HEK293 (cell line): ENCODE results near the gene SAMD4A.

Experiments used
- CTCF ChIA-PET: fragments of 350-600 bp; formaldehyde crosslinking; extraction: SDS; loops from one replicate; lab custom pipeline; 2021; ENCODE audit warnings: antibody characterized with exemption; lab: Yijun Ruan, JAX
- POLR2A ChIA-PET: fragments of 300-600 bp; formaldehyde crosslinking; extraction: SDS; loops from one replicate; lab custom pipeline; 2020; ENCODE audit warnings: antibody characterized with exemption, inconsistent platforms; lab: Yijun Ruan, JAX
- H3K27ac ChIP-seq: fragments of 200-500 bp; sonication (Bioruptor generic); 2 replicates; pipeline ENCODE4 v1.5.1; 2014; ENCODE audit warnings: low read depth, low read length, control low read depth, inconsistent platforms; ENCODE audit errors: extremely low read depth
- H3K36me3 ChIP-seq, 2 experiments: fragments of 200-500 bp in 1 of 2; sonication (Bioruptor generic) in 1 of 2; 1 replicate in 1 of 2; 2 replicates in 1 of 2; pipeline ENCODE4 v1.5.1; 2014 to 2017; ENCODE audit warnings: inconsistent platforms in 2 of 2, low read length in 2 of 2; ENCODE audit not compliant: control insufficient read depth in 2 of 2, insufficient read depth in 1 of 2
- H3K4me1 ChIP-seq: fragments of 200-500 bp; sonication (Bioruptor generic); 2 replicates; pipeline ENCODE4 v1.5.1; 2014; ENCODE audit warnings: mild to moderate bottlenecking, low read length, inconsistent platforms; ENCODE audit not compliant: control insufficient read depth, insufficient read depth
- H3K4me3 ChIP-seq: 2 replicates; pipeline ENCODE4 v1.5.1; 2011; ENCODE audit warnings: low read depth, mild to moderate bottlenecking, control low read depth, low read length, moderate library complexity
- H3K9me3 ChIP-seq: fragments of 200-500 bp; sonication (Bioruptor generic); 2 replicates; pipeline ENCODE4 v1.5.1; 2014; ENCODE audit warnings: low read depth, low read length, inconsistent platforms; ENCODE audit not compliant: control insufficient read depth, insufficient read depth
- KLF9 ChIP-seq: fragments of 450-650 bp; formaldehyde crosslinking; IDR thresholded peaks from 2 replicates; pipeline ENCODE4 v1.5.1; 2016; ENCODE audit warnings: missing biosample characterization, missing genetic modification characterization, low read depth
- SCRT2 ChIP-seq: fragments of 450-650 bp; formaldehyde crosslinking; IDR thresholded peaks from 2 replicates; pipeline ENCODE4 v1.5.1; 2016; ENCODE audit warnings: missing biosample characterization, missing genetic modification characterization
- ZBTB1 ChIP-seq: fragments of 450-650 bp; formaldehyde crosslinking; IDR thresholded peaks from 2 replicates; pipeline ENCODE4 v1.5.1; 2016; ENCODE audit warnings: missing biosample characterization, missing genetic modification characterization
- ZBTB21 ChIP-seq: fragments of 450-650 bp; formaldehyde crosslinking; IDR thresholded peaks from 2 replicates; pipeline ENCODE4 v1.5.1; 2017; ENCODE audit warnings: missing biosample characterization, missing genetic modification characterization
- ZBTB8A ChIP-seq: fragments of 450-650 bp; formaldehyde crosslinking; IDR thresholded peaks from 2 replicates; pipeline ENCODE4 v1.5.1; 2016; ENCODE audit warnings: missing biosample characterization, missing genetic modification characterization
- ZFP69B ChIP-seq: fragments of 450-650 bp; formaldehyde crosslinking; IDR thresholded peaks from 2 replicates; pipeline ENCODE4 v1.5.1; 2016; ENCODE audit warnings: missing biosample characterization, missing genetic modification characterization
- ZNF132 ChIP-seq: fragments of 450-650 bp; formaldehyde crosslinking; IDR thresholded peaks from 2 replicates; pipeline ENCODE4 v1.5.1; 2017; ENCODE audit warnings: missing biosample characterization, missing genetic modification characterization, borderline replicate concordance
- ZNF133 ChIP-seq: fragments of 450-650 bp; formaldehyde crosslinking; IDR thresholded peaks from 2 replicates; pipeline ENCODE4 v1.5.1; 2016; ENCODE audit warnings: missing biosample characterization, missing genetic modification characterization
- ZNF155 ChIP-seq: fragments of 450-650 bp; formaldehyde crosslinking; IDR thresholded peaks from 2 replicates; pipeline ENCODE4 v1.5.1; 2016; ENCODE audit warnings: missing biosample characterization, missing genetic modification characterization
- ZNF157 ChIP-seq: fragments of 450-650 bp; formaldehyde crosslinking; IDR thresholded peaks from 2 replicates; pipeline ENCODE4 v1.5.1; 2016; ENCODE audit warnings: missing biosample characterization, missing genetic modification characterization
- ZNF19 ChIP-seq: fragments of 450-650 bp; formaldehyde crosslinking; IDR thresholded peaks from 2 replicates; pipeline ENCODE4; 2016; ENCODE audit warnings: missing biosample characterization, missing genetic modification characterization, low read depth
- ZNF211 ChIP-seq: fragments of 450-650 bp; formaldehyde crosslinking; IDR thresholded peaks from 2 replicates; pipeline ENCODE4 v1.5.1; 2016; ENCODE audit warnings: low read depth, missing biosample characterization, missing genetic modification characterization
- ZNF341 ChIP-seq: fragments of 450-650 bp; formaldehyde crosslinking; IDR thresholded peaks from 2 replicates; pipeline ENCODE4; 2016; ENCODE audit warnings: low read depth, missing biosample characterization, missing genetic modification characterization
- ZNF354C ChIP-seq: fragments of 450-650 bp; formaldehyde crosslinking; IDR thresholded peaks from 2 replicates; pipeline ENCODE4 v1.5.1; 2016; ENCODE audit warnings: missing biosample characterization, missing genetic modification characterization, low read depth, borderline replicate concordance
- ZNF366 ChIP-seq: fragments of 450-650 bp; formaldehyde crosslinking; conservative IDR thresholded peaks from 2 replicates; pipeline ENCODE4 v1.5.1; 2016; ENCODE audit warnings: missing biosample characterization, missing genetic modification characterization
- ZNF37A ChIP-seq: fragments of 450-650 bp; IDR thresholded peaks from 2 replicates; pipeline ENCODE4 v1.5.1; 2018; ENCODE audit warnings: missing biosample characterization, missing genetic modification characterization
- ZNF501 ChIP-seq: fragments of 450-650 bp; formaldehyde crosslinking; IDR thresholded peaks from 2 replicates; pipeline ENCODE4 v1.5.1; 2016; ENCODE audit warnings: missing biosample characterization, missing genetic modification characterization
- ZNF544 ChIP-seq: fragments of 450-650 bp; formaldehyde crosslinking; IDR thresholded peaks from 2 replicates; pipeline ENCODE4 v1.5.0; 2017; ENCODE audit warnings: missing biosample characterization, missing genetic modification characterization
- ZNF629 ChIP-seq: fragments of 450-650 bp; formaldehyde crosslinking; IDR thresholded peaks from 2 replicates; pipeline ENCODE4 v1.5.1; 2017; ENCODE audit warnings: missing biosample characterization, missing genetic modification characterization
- ZNF658 ChIP-seq: fragments of 450-650 bp; formaldehyde crosslinking; IDR thresholded peaks from 2 replicates; pipeline ENCODE4; 2016; ENCODE audit warnings: missing biosample characterization, missing genetic modification characterization
- ZSCAN23 ChIP-seq: fragments of 450-650 bp; formaldehyde crosslinking; IDR thresholded peaks from 2 replicates; pipeline ENCODE4 v1.5.1; 2016; ENCODE audit warnings: missing biosample characterization, missing genetic modification characterization
- TF ChIP-seq, protein P1 (sequence below): fragments of 450-650 bp; formaldehyde crosslinking; IDR thresholded peaks from 2 replicates; pipeline ENCODE4 v1.5.1; 2016; ENCODE audit warnings: missing biosample characterization, missing genetic modification characterization, low read depth
- TF ChIP-seq, protein P2 (sequence below): fragments of 450-650 bp; formaldehyde crosslinking; IDR thresholded peaks from 2 replicates; pipeline ENCODE4 v1.5.1; 2016; ENCODE audit warnings: missing biosample characterization, missing genetic modification characterization

SAMD4A gene

DNA sequence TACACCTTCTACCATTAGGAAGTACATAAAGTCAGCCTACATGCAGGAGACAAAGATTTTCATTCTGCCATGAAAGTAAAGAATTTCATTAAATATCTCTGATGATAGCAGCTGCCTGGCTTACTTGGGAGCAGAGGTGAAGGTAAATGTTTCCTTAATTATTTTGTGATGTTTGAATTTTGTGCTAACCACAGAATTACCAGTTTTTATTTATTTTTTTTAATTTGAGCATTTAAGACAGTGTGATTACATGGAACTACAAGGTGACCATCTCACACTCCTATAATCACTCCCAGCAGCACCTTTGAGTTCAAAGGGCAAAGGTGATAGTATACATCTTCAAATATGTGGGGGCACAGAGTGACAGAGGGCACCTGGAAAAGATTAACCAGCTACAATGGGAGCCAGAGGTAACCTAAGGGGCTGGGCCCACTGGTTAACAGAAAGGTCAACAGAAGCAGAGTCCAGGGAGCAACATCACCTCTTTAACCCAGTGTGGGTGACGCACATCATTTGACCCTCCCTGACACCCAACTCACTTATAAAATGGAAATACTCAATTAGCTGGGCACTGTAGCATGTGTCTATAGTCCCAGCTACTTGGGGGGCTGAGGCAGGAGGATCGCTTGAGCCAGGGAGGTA, 270.7 kb downstream of the SAMD4A start:
- ChIA-PET CTCF (interaction anchor here (0.6 kb wide), 1 partner anchor 101 kb away, joined by 4 read pairs; no protein-coding TSS in a partner anchor), POLR2A (no interaction called here)
- Histone ChIP-seq H3K27ac (no peak overlapping the region), H3K4me1 (no peaks in the 10 kb centered on the region), H3K36me3 (peaks cover 0 to 9% of the 10 kb centered on the region in 2 experiments; a peak in 1 of 3 replicates), H3K4me3 (no peak overlapping the region), H3K9me3 (no peaks in the 10 kb centered on the region)
- TF ChIP-seq ZNF658, result no peak
- no peak for TF ChIP-seq ZFP69B
- TF ChIP-seq ZBTB8A, result no peak
- TF ChIP-seq ZNF341, result no peak
- no peak for TF ChIP-seq ZNF629
- TF ChIP-seq ZNF366, result no peak
- TF ChIP-seq ZNF354C (tag by site-specific recombination), result no peak
- no peak for TF ChIP-seq ZNF544
- no peak for TF ChIP-seq SCRT2 (tag by site-specific recombination)
- no peak for TF ChIP-seq ZBTB1 (tag by site-specific recombination)
- TF ChIP-seq ZNF155 (tag by site-specific recombination), result no peak
- no peak for TF ChIP-seq ZNF157
- no peak for TF ChIP-seq ZNF133 (tag by site-specific recombination)
- TF ChIP-seq, protein P1, sequence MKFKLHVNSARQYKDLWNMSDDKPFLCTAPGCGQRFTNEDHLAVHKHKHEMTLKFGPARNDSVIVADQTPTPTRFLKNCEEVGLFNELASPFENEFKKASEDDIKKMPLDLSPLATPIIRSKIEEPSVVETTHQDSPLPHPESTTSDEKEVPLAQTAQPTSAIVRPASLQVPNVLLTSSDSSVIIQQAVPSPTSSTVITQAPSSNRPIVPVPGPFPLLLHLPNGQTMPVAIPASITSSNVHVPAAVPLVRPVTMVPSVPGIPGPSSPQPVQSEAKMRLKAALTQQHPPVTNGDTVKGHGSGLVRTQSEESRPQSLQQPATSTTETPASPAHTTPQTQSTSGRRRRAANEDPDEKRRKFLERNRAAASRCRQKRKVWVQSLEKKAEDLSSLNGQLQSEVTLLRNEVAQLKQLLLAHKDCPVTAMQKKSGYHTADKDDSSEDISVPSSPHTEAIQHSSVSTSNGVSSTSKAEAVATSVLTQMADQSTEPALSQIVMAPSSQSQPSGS (tag by site-specific recombination), result no peak
- TF ChIP-seq, protein P2, sequence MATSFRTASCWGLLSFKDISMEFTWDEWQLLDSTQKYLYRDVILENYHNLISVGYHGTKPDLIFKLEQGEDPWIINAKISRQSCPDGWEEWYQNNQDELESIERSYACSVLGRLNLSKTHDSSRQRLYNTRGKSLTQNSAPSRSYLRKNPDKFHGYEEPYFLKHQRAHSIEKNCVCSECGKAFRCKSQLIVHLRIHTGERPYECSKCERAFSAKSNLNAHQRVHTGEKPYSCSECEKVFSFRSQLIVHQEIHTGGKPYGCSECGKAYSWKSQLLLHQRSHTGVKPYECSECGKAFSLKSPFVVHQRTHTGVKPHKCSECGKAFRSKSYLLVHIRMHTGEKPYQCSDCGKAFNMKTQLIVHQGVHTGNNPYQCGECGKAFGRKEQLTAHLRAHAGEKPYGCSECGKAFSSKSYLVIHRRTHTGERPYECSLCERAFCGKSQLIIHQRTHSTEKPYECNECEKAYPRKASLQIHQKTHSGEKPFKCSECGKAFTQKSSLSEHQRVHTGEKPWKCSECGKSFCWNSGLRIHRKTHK (tag by site-specific recombination), result no peak
- TF ChIP-seq ZNF19 (tag by site-specific recombination), result no peak
- no peak for TF ChIP-seq ZNF211 (tag by site-specific recombination)
- TF ChIP-seq ZNF501, result no peak
- TF ChIP-seq KLF9 (tag by site-specific recombination), result no peak

DNA sequence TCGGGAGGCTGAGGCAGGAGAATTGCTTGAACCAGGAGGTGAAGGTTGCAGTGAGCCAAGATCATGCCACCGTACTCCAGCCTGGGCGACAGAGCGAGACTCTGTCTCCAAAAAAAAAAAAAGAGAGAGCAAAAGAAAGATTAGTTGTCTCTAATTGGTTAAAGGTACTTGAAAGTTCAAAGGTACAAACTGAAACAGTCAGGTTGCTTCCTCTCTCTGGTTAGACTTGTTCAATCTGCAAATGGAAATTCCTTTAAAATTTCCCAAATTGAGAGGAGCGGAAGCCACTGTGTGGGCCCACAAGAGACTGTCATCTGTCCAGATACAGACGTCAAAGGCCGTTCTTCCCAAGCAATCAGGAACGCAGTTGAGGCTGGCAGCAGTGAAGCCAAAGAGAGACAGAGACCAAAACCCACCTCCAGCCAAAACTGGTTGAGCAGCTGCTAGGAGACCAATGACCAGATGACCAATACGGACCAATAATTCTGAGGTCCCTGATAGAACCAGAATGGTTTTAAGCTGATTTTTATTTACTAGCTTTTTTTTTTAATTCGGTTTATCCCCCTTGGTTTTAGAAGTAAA, 272.1 kb downstream of the SAMD4A start:
- CTCF ChIA-PET, result no interaction called here
- Histone ChIP-seq H3K4me3 (no peak overlapping the region), H3K9me3 (no peaks in the 10 kb centered on the region), H3K4me1 (no peaks in the 10 kb centered on the region), H3K27ac (no peak overlapping the region), H3K36me3 (peaks cover 0 to 9% of the 10 kb centered on the region in 2 experiments; a peak in 1 of 3 replicates)
- TF ChIP-seq ZBTB21 (tag by site-specific recombination), result no peak
- TF ChIP-seq ZNF37A (tag by site-specific recombination), result no peak
- TF ChIP-seq ZSCAN23, result no peak
- no peak for TF ChIP-seq ZNF155 (tag by site-specific recombination)
- no peak for TF ChIP-seq ZNF132 (tag by site-specific recombination)
- TF ChIP-seq ZNF133 (tag by site-specific recombination), result no peak
- POLR2A ChIA-PET, result no interaction called here
